Hepatocyte (in vitro differentiated cells): ENCODE results near the gene RAPGEF6.

ENCODE experiments used
- CTCF ChIP-seq: fragments of 200-600 bp; sonication (generic); IDR thresholded peaks from 2 replicates; pipeline ENCODE4 v1.5.1; 2016; ENCODE audit warnings: antibody characterized with exemption, mild to moderate bottlenecking; ENCODE audit not compliant: poor library complexity
- EZH2phosphoT487 ChIP-seq: fragments of 200-600 bp; sonication (generic); IDR thresholded peaks from one replicate; pipeline ENCODE4 v1.6.1; 2018; ENCODE audit warnings: antibody characterized with exemption, mild to moderate bottlenecking, low read depth, moderate library complexity; ENCODE audit not compliant: unreplicated experiment, severe bottlenecking

- TF ChIP-seq CTCF (no peak), EZH2phosphoT487 (no peak)
These were observed 161.3 kb downstream of the RAPGEF6 start for GRCh38 chr5:131473731-131474130.
